Endodermal cell (in vitro differentiated cells): ENCODE results near the gene SMTN. TPM values are rescaled to one million over a fixed set of nuclear protein-coding genes. Genes with fewer than 3 reads are reported as not detected.
"Not testable (repeated sequence)": the region's sequence is repeated elsewhere in the genome, so short reads cannot be mapped to it uniquely, and the experiment has no call there.

ENCODE experiments used
- DNase-seq: peaks from one replicate; pipeline ENCODE4 v3.0.0-alpha.2; 2017
- H3K27ac ChIP-seq: 2 replicates; pipeline ENCODE4 v1.5.1; 2013; ENCODE audit warnings: mild to moderate bottlenecking, low read depth, low read length, moderate library complexity
- H3K27me3 ChIP-seq: 2 replicates; pipeline ENCODE4 v1.6.1; 2013; ENCODE audit warnings: mild to moderate bottlenecking, low read length, moderate library complexity; ENCODE audit not compliant: insufficient read depth, control insufficient read depth, poor library complexity, severe bottlenecking
- H3K36me3 ChIP-seq: 2 replicates; pipeline ENCODE4 v1.7.0; 2013; ENCODE audit warnings: mild to moderate bottlenecking, low read length, moderate library complexity; ENCODE audit not compliant: control insufficient read depth, insufficient read depth
- H3K4me1 ChIP-seq: one replicate; pipeline ENCODE4 v1.7.0; 2013; ENCODE audit warnings: low read length; ENCODE audit not compliant: control insufficient read depth, insufficient read depth
- H3K4me3 ChIP-seq: 2 replicates; pipeline ENCODE4 v1.5.1; 2013; ENCODE audit warnings: mild to moderate bottlenecking, low read length, moderate library complexity
- H3K9ac ChIP-seq: 2 replicates; pipeline ENCODE4 v1.6.1; 2013; ENCODE audit warnings: mild to moderate bottlenecking, low read length, moderate library complexity; ENCODE audit not compliant: poor library complexity, severe bottlenecking; ENCODE audit errors: extremely low read depth
- H3K9me3 ChIP-seq: 2 replicates; pipeline ENCODE4 v1.6.1; 2013; ENCODE audit warnings: mild to moderate bottlenecking, low read length, moderate library complexity; ENCODE audit not compliant: control insufficient read depth
- H3K27ac Mint-ChIP-seq: 2 replicates; pipeline ENCODE4 v1.8.0; 2020; ENCODE audit warnings: mixed read lengths
- H3K27me3 Mint-ChIP-seq: 2 replicates; pipeline ENCODE4 v1.8.0; 2021; ENCODE audit warnings: mild to moderate bottlenecking, mixed read lengths; ENCODE audit not compliant: insufficient read depth
- H3K36me3 Mint-ChIP-seq: 2 replicates; pipeline ENCODE4 v1.8.0; 2020; ENCODE audit warnings: low read depth, mixed read lengths
- H3K4me1 Mint-ChIP-seq: 2 replicates; pipeline ENCODE4 v1.8.0; 2020; ENCODE audit warnings: mixed read lengths
- H3K4me3 Mint-ChIP-seq: 2 replicates; pipeline ENCODE4 v1.8.0; 2020; ENCODE audit warnings: mild to moderate bottlenecking, moderate library complexity, mixed read lengths
- H3K9me3 Mint-ChIP-seq: 2 replicates; pipeline ENCODE4 v1.8.0; 2020; ENCODE audit warnings: mild to moderate bottlenecking, mixed read lengths
- CTCF ChIP-seq: fragments of 200-600 bp; sonication (generic); conservative IDR thresholded peaks from 2 replicates; pipeline ENCODE4 v1.5.0; 2021; ENCODE audit warnings: antibody characterized with exemption, mild to moderate bottlenecking
- WGBS, 2 experiments: methylation state at CpG; one replicate each; pipeline versions ENCODE4 v1.1.5 to v1.1.7; 2013; ENCODE audit warnings: missing lambda C conversion rate in 2 of 2, mixed read lengths in 1 of 2; ENCODE audit not compliant: insufficient coverage in 1 of 2, insufficient read length in 1 of 2; 5-methylcytosine and 5-hydroxymethylcytosine counted together
- total RNA-seq, 2 donors: library from RNA; stranded (reverse); fragmentation: NEBNext Ultra II Directional in 1 of 2; extraction: Animal tissue kit (Norgen Biotek cat#: 25700) in 1 of 2; gene quantifications; 2 replicates in 1 of 2; 3 replicates in 1 of 2; pipeline ENCODE4 v1.2.1, GENCODE V29; 2021

The SMTN gene
- total RNA-seq, 2 donors from 2014 or later = 23.6 to 35.8 TPM

- Mint-ChIP-seq H3K4me1 (no peaks in the 10 kb centered on the region), H3K27me3 (no peaks in the 10 kb centered on the region), H3K27ac (no peak overlapping the region), H3K9me3 (no peaks in the 10 kb centered on the region), H3K4me3 (no peak overlapping the region), H3K36me3 (peaks cover 17% of the 10 kb centered on the region)
- no peaks in the 10 kb centered on the region for H3K4me1 ChIP-seq
- H3K9me3 ChIP-seq = no peaks in the 10 kb centered on the region
- H3K9ac ChIP-seq = no peak overlapping the region
- no peaks in the 10 kb centered on the region for H3K27me3 ChIP-seq
- 92 to 96% methylated on average over 3 of the region's 3 CpGs for WGBS, 2 experiments
- peaks cover 11% of the 10 kb centered on the region for H3K36me3 ChIP-seq
- DNase-seq = no peak
- H3K27ac ChIP-seq = no peak overlapping the region
- no peak overlapping the region for H3K4me3 ChIP-seq
- no peak for TF ChIP-seq CTCF
Measured at GRCh38 chr22:31095637-31096249, 14.6 kb downstream of the SMTN start.

- 83 to 91% methylated on average over 18 to 27 of the region's 27 CpGs for WGBS, 2 experiments
- Mint-ChIP-seq H3K9me3 (no peaks in the 10 kb centered on the region), H3K27ac (no peak overlapping the region), H3K4me3 (no peak overlapping the region), H3K36me3 (peaks cover 17% of the 10 kb centered on the region), H3K4me1 (no peaks in the 10 kb centered on the region), H3K27me3 (no peaks in the 10 kb centered on the region)
- no peaks in the 10 kb centered on the region for H3K9me3 ChIP-seq
- no peak overlapping the region for H3K9ac ChIP-seq
- TF ChIP-seq CTCF = peak; percentile 25
- H3K36me3 ChIP-seq = peaks cover 15% of the 10 kb centered on the region
- H3K4me1 ChIP-seq = no peaks in the 10 kb centered on the region
- H3K4me3 ChIP-seq = no peak overlapping the region
- no peak overlapping the region for H3K27ac ChIP-seq
- no peaks in the 10 kb centered on the region for H3K27me3 ChIP-seq
- peak; percentile 69 for DNase-seq
Measured at GRCh38 chr22:31096657-31097279, 15.7 kb downstream of the SMTN start.

DNA sequence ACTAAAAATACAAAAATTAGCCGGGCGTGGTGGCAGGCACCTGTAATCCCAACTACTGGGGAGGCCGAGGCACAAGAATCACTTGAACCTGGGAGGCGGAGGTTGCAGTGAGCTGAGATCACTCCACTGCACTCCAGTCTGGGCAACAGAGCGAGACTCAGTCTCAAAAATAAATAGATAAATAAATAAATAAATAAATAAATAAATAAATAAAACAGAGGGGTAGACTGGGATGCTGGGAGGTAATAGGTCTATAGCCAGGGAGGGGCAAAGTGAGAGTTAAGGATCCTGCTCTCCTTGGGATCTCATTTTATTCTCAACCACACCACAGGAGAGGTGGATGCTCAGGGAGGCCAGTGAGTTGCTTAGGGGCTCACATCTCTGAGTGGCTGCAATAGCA lies 16.4 kb downstream of the SMTN start:
- not testable (repeated sequence) for H3K9ac ChIP-seq, H3K9me3 Mint-ChIP-seq, H3K27ac Mint-ChIP-seq, H3K27me3 Mint-ChIP-seq, DNase-seq, H3K27ac ChIP-seq, H3K9me3 ChIP-seq, H3K4me1 ChIP-seq, H3K27me3 ChIP-seq, H3K4me3 ChIP-seq, H3K4me3 Mint-ChIP-seq, H3K4me1 Mint-ChIP-seq
- peaks cover 14% of the 10 kb centered on the region for H3K36me3 Mint-ChIP-seq
- 90 to 100% methylated on average over 4 of the region's 5 CpGs for WGBS, 2 experiments
- H3K36me3 ChIP-seq = peaks cover 15% of the 10 kb centered on the region
